GM21515 (cell line): Measurements from ENCODE around the gene GTF2H3.

ENCODE experiments used
- ATAC-seq: cut with Tn5 transposase; IDR thresholded peaks from one replicate; pipeline ENCODE4 v1.9.1; 2021; ENCODE audit not compliant: unreplicated experiment

GTF2H3 gene

DNA sequence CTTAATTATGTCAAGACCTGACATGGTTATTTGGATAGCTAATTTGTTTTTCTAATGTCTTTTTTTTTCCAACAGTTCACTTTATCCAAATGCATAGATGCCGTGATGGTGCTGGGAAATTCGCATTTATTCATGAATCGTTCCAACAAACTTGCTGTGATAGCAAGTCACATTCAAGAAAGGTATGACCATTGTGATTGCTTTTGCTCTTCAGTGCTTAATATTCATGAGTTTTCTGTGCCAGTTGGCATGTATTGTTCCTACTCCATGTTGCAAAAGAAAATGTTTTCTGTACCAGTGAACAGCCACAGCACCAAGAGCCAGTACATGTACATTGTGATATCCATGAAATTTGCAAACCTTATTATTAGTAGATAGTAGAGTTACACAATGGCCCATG, 11.8 kb downstream of the GTF2H3 start:
- no peak for ATAC-seq

DNA sequence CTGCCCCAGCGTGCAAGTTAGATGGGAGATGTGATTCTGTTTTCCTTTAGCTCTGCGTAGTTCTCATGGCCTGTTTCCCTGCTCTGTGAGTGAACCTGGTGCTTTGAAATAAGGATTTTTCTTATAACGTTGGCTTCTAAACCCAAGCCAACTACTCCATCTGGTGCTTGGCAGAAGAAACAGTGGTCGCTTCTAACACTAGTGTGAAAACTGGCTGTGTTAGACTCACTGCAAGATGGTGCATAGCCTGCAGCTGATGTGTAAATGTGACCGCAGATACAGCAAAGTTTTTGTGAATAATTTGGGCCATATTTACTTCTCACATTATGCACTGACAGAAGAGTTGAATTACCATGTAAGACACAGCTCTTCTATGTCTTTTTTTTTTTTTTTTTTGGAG, 12.2 kb downstream of the GTF2H3 start:
- ATAC-seq, result no peak

DNA sequence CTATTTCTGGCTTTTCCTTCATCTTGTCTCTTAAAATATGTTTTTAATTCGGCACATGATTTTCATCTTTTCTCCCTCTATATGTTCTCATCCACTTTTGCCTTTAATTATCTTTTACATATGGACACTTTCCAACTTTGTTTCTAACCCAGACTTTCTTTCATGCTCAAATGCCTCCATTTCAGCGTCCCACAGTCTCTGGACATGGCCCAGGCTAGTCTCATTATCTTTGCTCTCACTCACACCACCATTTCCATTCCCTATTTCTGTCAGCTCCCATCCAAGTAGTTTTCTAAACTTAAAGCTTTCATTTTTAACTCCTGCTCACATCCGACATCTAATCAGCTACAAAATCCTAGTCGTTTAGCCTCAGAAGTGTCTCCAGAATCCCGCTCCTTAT, 14.8 kb downstream of the GTF2H3 start:
- no peak for ATAC-seq

DNA sequence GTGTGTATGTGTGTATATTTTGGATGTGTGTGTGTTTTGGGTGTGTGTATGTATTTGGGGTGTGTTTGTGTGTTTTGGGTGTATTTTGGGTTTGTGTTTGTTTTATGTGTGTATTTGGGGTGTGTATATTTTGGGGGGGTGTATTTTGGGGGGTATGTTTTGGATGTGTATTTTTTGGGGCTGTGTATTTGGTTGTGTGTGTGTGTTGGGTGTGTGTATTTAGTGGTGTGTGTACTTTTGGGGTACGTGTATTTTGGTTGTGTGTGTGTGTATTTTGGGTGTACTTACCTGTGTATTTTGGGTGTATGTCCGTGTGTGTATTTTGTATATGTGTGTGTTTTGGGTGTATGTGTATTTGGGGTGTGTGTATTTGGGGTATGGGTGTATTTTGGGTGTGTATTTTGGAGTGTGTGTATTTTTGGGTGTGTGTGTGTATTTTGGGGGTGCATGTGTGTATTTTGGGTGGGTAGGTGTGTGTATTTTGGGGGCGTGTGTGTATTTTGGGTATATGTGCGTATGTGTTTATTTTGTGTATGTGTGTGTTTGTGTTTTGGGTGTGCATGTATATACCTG, 20.6 kb downstream of the GTF2H3 start:
- ATAC-seq, result no peak

DNA sequence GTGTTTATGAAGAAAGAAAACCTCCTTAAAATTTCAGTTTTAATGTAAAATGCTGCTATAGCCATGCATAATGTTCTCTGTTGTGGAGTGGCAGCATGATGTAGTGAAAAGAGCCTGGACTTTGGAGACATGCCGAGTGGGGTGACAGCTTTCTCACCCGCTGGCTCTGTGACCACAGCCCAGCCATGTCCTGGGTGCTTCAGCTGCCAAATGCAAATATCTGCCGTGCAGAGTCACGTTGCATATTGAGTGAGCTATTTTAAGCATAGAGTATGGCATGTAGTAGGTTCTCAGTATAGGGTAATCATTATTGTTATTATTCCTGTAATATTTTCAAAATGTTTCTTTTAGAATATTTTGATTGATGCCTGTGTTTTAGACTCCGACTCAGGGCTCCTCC, 21.8 kb downstream of the GTF2H3 start:
- ATAC-seq, result peak; percentile 78

DNA sequence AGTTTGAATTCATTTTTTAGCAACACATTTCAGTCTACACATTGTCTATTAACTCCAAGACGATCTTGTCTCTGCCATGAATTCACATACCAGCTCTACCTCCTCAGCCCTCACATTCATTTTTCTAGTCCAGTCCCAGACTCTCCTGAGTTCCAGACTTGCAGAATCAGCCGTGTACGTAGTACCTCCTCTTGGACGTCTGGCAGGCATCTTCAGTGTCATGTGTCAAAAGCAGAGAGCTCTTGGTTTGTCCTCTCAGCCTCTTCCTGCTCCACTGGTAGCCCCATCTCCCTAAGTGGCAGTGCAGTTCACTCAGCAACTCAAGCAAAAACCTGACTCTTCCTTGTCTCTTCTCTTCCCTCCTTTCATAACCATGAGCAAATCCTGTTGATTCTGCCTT, 22.8 kb downstream of the GTF2H3 start:
- ATAC-seq, result no peak

DNA sequence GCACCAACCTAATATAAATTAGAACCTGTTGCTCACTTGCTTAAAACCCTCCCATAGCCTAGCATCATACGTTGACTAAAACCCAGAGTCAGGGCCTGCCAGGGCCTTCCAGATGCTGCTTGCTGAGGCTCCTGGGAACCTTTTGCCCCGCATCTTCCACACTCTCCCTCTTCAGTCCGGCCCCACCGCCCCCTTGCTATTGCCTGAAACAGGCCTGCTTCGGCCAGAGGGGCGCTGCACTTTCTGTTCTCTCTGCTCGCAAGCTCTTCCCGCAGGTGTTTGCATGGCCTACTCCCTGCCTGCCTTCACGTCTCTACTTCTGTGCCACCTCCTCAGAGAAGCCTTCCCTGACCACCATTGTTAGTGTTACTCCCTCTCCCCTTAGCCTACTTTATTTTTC, 23.6 kb downstream of the GTF2H3 start:
- ATAC-seq, result no peak

DNA sequence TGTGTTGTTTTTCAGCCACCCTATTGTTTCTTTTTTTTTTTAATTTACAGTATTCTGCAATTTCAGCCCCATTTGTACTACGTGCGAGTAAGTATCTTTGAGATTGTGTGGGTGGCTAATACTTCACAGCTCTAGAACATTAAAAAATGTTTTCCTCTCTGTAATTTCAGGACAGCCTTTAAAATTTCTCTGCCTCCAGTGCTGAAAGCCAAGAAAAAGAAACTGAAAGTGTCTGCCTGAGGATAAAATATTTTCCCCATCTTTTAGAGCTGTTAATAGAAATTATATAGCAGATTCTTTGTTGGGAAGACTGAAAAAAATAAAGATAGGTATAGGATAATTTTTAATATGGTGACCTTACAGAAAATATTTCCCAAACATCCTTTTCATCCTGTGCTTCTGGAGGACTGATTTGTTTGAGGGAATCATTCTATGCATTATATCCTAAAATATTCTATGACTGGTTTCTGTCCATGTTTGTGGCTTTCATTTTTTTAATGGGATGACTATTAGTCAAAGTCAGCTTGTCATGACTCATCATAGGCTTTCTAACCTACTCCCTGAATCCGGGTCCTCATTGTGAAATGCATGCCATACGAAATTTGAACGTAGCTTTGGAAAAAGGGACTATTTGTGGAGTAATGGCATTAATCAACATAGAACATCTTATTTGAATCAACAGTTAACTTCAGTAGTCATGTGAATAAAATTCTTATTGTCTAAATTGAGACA, 26.5 kb downstream of the GTF2H3 start:
- no peak for ATAC-seq

DNA sequence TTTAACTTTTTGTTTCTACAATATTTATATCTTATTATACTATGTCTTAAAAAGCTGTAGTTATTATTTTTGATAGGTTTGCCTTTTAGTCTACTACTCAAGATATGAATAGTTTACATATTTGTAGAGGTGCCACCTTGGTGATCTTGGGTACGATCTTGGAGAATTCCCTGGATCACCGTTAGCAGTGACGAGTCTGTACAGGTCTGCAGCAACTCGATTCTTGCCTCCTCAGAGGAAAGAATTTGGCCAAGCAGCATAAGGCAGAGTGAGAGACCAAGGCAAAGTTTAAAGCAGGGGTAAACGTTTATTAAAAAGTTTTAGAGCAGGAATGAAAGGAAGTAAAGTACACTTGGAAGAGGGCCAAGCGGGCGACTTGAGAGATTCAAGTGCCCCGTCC, 34.1 kb downstream of the GTF2H3 start:
- no peak for ATAC-seq

DNA sequence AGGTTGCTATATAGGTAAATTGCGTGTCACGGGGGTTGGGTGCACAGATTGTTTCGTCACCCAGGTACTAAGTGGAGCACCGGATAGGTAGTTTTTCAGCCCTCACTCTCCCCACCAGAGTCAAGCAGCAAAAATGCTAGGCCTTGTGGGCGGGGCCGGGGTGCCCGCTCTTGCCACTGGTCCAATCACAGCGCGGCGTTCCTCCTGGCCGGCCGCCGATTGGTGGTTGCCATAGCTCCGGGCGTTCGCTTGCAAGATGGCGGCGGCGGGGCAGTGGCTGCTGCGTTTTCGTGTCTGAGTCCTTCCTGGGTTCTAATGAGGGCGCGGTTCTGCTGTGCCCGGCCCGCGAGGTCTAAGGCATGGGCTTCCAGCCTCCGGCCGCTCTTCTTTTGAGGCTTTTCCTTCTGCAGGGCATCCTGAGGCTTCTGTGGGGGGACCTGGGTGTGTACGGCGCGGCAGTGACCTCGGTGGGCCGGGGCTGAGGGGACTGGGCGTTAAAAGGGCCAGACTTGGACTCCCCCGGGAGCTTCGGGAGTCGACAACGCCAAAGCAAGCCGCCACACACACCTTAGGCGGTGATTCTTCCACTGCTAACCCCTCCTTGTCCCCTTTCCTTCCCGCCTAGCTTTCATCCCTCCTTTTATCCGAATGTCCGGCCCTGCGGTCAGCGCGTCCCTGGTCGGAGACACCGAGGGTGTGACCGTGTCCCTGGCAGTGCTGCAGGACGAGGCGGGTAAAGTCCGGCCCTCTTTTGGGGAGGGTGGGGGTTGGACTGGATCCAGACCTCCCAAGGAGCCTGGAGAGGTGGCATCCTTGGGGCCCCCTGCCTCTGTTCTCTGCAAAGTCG, 37.5 kb downstream of the GTF2H3 start, which contains the start of gene TCTN2:
TCTN2 (plus strand) TSS at position 232 of the 847 bp plus-strand sequence; CDS start at position 360, 128 bp downstream.
- ATAC-seq, result peak; percentile 99

DNA sequence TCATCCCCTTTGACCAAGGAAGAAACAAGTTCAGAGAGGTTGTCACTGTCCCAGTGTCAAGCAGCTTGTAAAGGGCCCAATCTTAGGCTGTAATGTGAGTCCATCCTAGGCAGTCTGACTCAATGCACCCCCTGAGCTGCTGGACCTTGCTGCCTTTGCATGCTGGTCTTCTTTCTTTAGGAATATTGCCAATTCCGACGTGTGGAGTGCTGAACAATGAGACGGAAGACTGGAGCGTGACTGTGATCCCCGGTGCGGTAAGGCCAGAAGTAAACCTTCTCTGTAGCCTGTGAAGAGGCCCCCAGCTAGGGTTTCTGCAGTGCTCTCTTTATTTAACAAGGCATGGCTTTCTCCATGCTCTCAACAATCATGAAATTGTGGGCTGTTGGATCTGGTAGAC, 38.2 kb downstream of the GTF2H3 start:
- ATAC-seq, result no peak

DNA sequence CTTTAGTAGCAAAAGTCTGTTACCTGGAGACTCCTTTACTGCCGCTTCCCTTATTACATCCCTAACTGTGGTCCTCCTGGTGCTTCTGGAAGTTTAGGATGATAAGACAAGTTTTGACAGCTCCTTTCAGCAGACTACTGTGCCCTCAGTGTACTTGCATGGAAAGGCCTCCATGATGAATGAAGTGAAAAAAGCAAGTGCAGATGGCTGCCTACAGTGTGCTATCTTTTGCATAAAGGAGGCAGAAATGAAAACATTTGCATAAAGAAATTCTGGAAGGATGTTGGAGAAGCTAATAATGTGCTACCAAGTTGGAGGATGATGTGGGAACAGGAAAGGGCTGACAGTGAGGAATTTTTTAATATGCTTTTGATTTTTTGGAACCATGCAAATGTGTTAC, 41.8 kb downstream of the GTF2H3 start:
- no peak for ATAC-seq

DNA sequence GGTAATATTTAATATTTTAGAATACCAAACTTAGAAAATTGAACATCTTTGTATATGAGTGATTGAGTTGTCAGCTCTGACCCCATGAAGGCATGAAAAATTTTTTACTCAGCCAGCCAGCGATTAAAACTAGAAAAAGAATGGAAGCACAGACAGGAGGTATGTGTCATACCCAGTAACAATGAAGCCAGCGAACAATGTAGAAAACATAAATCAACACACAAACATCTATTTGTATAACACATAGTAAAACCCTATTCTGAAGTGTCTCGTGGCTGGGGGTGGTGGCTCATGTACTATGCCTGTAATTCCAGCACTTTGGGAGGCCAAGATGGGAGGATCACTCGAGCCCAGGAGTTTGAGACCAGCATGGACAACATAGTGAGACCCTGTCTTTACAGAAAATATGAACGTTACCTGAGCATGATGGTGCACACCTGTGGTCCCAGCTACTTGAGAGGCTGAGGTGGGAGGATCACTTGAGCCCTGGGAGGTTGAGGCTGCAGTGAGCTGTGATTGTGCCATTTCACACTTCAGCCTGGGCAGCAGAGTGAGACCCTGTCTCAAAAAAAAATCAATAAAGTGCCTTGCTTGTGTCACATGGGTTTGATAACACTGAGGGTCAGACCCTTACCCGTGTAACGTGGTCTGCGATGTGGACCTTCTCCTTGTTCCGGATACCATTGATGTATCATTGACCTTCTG, 43.1 kb downstream of the GTF2H3 start:
- ATAC-seq, result no peak

DNA sequence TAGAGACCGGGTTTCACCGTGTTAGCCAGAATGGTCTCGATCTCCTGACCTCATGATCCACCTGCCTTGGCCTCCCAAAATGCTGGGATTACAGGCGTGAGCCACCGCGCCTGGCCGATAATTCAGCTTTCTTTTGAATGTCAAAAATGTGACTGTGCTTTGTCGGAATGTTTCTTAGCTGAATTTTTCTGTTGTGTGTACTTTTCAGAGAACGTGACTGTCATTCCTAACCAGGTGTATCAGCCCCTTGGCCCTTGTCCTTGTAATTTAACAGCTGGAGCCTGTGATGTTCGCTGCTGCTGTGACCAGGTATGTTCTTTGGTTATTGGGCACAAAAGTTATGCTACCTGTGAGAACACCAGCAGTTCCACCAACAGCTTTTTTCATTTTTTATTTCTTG, 45.4 kb downstream of the GTF2H3 start:
- no peak for ATAC-seq

DNA sequence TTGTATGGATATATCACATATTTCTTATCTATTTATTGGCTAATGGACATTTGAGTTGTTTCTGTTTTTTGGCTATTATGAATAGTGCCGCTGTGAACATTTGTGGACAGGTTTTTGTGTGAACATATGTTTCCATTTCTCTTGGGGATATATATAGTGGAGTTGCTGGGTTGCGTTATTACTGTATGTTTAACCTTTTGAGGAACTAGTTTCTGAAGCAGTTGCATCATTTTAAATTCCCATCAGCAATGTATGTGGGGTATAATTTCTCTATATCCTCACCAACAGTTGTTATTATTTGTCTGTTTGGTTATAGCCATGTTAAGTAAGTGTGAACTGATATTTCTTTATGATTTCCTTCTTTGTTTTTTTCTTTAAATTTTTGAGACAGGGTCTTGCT, 48.0 kb downstream of the GTF2H3 start:
- ATAC-seq, result no peak

DNA sequence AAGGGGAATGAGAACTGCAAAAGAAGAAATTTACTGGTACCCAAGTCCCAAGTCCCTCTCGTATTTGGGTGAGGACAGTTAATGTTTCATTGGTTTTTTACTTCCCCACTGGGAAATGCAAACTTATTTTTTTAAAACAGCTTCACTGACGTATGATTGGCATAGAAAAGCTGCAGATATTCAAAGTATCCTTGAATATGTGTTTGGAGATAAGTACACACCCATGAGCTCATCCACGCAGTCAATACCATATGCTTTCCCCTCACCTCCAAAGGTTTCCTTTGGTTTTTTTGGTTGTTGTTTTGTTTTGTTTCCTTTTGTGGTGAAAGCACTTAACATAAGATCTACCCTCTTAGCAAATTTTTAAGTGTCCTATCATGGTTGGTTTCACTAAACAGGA, 50.3 kb downstream of the GTF2H3 start:
- ATAC-seq, result no peak

DNA sequence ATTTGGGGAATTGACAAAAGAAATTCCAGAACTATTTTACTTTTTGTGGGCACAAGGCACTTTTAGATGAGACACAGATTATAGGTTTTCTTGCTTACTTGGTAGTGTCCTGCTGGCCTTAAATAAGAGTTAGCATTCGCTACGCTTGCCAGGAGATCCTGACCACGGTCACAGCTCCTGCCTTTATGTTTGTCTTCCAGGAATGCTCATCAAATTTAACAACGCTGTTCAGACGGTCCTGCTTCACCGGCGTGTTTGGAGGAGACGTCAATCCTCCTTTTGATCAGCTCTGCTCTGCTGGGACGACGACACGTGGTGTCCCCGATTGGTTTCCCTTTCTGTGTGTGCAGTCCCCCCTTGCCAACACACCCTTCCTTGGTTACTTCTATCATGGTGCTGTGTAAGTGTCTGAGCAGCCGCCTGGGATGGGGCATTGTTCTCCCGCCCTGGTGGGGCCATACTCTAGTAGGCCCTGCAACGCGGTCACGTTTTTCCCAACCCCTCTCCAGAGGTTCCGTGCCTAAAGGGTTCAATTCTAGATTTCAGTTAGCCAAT, 53.1 kb downstream of the GTF2H3 start:
- ATAC-seq, result no peak

DNA sequence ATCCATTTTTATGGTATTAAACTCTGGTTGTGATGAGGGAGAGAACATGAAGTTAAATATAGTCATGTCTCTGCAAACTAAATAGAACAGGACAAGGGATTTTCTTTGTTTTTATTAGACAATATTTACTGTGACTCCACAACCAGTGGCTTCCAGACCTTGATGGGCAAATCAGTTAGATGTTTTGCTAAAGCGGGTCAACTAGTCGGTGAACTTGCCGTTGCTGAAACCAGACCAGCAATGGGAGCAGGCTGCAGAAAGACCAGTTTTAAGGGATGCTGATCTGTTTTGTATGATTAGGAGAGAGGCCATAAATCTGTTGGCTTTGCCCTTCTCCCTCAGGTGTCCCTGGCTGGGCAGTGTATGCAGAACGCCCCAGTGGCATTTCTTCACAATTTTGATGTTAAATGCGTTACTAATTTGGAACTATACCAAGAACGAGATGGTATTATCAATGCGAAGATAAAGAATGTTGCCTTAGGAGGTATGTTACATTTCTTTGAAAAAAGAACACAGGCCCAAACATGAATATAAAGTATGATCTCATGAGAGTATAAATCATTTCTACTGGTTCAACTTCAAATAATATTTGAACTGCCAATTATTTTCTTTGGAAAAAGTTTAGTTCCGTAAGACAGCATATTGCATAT, 56.7 kb downstream of the GTF2H3 start:
- ATAC-seq, result no peak

DNA sequence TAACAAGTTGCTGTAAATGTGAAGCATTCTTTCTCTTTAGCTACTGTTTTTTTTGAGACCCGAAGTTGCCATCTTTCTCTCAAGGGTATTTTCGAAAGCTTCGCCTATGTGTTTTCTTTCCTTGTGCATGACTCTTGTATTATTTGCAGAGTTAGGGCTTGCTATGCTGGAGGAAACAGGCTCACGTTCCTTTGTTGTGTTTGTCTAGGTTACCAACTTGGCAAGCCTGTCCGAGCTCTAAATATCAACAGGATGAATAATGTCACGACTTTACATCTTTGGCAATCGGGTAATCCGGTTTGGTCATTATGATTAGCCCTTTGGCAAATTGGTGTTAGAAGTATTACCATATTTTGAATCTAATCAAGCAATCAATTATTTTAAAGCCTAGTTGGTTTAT, 62.6 kb downstream of the GTF2H3 start:
- no peak for ATAC-seq

DNA sequence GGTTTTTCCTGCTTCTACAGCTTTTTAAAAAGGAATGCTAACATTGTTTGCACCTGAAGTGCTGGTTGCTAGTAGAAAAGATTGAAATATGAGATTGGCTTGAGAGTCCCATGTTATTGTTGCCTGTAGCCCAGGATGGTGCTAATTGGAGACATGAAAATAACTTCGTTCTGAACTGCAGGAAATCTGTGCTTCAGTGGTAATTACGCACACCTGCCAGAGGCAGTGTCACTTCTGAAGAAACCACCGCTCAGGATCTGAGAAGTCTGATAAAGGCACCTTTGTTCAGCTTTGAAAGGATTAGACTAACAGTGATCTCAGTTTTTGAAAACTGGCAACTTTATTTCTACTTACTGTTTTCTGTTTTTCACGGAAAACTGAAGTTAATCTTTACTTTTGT, 63.0 kb downstream of the GTF2H3 start:
- ATAC-seq, result no peak

DNA sequence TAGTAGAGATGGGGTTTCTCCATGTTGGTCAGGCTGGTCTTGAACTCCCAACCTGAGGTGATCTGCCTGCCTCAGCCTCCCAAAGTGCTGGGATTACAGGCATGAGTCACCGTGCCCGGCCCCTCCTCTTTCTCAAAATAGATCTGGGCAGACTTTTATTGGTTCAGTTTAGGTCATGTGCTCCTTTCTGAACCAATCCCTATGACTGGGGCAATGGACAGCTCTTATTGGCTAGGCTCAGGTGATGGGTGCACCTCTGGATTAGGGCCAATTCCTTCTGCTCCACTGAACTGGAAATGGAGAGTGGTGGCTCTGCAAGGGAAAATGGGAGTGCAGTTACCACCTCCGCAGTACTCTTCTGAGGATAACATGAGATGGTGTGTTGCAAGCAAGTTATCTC, 72.3 kb downstream of the GTF2H3 start:
- ATAC-seq, result no peak
